Stimulated activated CD4-positive, alpha-beta T cell treated with anti-CD3 and anti-CD28 coated beads, Interleukin-15, amount 100 ng/mL, for 48 hours (primary cell): ENCODE data around the gene ZGPAT.

Source experiments
- DNase-seq, 2 donors: peaks; one replicate each; pipeline ENCODE4 v3.0.0-alpha.2; 2020; ENCODE audit warnings: low read depth in 2 of 2

ZGPAT gene

DNA sequence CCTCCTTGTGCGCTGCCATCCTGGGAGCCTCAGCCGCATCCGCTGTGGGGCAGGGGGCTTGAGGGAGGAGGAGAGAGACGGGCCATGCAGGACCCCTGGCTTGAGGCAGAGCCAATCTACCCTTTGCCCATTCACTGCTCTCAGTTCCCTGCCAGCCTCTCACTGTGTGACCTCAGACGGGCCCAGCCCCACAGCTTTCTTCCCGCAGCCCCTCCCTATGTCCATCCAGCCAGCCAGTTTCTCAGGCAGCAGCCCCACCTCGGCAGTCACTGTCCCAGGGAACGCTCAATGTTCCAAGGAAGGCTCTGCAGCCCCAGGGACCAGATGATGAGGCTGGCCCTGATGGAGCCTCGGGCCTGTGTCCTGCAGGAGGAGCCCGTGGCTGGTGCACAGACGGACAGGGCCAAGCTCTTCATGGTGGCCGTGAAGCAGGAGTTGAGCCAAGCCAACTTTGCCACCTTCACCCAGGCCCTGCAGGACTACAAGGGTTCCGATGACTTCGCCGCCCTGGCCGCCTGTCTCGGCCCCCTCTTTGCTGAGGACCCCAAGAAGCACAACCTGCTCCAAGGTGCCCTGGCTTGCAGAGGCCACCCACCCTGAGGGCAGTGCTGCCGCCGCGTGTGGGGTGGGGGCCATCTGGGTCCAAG is 15.3 kb upstream of the ZGPAT start:
- DNase-seq: no peak

DNA sequence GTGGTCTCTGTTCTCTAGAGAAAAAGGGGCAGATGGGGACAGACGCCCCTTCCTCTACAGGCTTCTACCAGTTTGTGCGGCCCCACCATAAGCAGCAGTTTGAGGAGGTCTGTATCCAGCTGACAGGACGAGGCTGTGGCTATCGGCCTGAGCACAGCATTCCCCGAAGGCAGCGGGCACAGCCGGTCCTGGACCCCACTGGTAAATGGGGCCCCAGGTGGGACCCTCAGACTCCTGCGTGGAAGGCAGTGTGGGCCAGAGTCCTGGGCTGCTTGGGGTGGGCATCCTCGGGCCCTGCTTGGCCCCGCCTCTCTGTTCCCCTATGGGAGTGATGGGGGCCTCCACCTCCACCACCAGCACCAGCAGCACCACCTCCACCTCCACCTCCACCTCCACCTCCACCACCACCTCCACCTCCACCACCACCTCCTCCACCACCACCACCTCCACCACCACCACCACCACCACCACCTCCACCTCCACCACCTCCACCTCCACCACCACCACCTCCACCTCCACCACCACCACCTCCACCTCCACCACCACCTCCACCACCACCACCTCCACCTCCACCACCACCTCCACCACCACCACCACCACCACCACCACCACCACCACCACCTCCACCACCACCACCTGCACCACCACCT is 14.6 kb upstream of the ZGPAT start:
- DNase-seq: no peak

DNA sequence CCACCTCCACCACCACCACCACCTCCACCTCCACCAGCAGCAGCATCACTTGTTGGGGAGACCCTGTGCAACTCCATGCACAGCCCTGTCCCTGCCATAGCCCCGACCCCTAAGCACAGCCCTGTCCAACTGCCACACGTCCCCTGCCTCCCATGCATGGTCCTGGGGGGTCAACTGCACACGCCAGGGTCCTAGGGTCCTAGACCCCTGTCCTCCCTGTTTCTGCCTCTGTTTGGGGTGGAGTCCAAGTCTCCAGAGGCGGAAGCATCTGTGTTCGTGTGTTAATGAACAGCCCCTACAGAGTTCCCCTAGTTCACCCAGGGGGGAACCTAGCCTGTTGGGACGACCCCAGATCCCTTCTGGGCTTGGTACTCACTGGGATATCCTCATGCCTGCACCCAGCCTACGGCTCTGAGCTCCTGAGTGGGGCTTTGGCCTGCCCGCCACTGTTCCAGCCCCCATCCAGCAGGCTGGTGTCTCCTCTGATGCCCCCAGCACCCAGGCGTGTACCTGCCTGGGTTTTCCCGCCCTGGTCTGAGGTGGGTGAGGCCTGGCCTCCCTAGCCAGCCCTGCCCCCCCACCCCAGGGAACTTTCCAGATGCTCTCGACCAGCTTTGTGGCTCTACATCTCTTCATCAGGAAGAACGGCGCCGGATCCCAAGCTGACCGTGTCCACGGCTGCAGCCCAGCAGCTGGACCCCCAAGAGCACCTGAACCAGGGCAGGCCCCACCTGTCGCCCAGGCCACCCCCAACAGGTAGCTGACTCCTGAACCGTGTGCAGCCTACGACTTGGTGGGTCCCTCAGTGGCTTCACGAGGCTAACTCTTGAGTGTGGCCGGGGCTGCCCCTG is 13.9 kb upstream of the ZGPAT start:
- DNase-seq: no peak

DNA sequence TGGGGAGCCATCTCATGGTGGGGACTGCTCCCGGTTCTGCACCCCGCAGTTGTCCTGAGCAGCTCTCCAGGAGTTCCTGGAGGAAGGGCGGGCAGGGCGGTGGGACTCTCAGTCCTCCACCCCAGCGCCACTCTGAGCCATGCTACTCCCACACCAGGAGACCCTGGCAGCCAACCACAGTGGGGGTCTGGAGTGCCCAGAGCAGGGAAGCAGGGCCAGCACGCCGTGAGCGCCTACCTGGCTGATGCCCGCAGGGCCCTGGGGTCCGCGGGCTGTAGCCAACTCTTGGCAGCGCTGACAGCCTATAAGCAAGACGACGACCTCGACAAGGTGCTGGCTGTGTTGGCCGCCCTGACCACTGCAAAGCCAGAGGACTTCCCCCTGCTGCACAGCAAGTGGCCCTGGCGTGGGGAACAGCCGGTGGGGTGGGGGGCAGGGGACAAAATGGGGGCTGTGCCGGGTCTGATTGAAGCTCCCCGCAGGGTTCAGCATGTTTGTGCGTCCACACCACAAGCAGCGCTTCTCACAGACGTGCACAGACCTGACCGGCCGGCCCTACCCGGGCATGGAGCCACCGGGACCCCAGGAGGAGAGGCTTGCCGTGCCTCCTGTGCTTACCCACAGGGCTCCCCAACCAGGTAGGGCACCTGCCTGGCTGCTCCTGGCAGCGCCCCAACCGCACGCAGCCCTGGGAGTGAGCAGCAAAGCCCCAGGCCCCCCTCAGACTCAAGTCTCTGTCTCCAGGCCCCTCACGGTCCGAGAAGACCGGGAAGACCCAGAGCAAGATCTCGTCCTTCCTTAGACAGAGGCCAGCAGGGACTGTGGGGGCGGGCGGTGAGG is 13.0 kb upstream of the ZGPAT start:
- DNase-seq: no peak

DNA sequence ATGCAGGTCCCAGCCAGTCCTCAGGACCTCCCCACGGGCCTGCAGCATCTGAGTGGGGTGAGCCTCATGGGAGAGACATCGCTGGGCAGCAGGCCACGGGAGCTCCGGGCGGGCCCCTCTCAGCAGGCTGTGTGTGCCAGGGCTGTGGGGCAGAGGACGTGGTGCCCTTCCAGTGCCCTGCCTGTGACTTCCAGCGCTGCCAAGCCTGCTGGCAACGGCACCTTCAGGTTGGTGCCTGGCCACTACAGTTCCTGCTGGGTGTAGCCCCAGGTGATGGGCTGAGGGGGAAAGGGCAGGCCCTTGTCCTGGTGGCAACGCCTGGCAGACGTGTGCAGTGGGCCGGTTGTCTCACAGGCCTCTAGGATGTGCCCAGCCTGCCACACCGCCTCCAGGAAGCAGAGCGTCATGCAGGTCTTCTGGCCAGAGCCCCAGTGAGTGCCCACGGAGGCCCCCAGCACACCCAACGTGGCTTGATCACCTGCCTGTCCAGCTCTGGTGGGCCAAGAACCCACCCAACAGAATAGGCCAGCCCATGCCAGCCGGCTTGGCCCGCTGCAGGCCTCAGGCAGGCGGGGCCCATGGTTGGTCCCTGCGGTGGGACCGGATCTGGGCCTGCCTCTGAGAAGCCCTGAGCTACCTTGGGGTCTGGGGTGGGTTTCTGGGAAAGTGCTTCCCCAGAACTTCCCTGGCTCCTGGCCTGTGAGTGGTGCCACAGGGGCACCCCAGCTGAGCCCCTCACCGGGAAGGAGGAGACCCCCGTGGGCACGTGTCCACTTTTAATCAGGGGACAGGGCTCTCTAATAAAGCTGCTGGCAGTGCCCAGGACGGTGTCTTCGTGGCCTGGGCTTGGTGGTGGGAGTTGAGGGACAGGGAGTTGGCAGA is 12.2 kb upstream of the ZGPAT start:
- no peak for DNase-seq

DNA sequence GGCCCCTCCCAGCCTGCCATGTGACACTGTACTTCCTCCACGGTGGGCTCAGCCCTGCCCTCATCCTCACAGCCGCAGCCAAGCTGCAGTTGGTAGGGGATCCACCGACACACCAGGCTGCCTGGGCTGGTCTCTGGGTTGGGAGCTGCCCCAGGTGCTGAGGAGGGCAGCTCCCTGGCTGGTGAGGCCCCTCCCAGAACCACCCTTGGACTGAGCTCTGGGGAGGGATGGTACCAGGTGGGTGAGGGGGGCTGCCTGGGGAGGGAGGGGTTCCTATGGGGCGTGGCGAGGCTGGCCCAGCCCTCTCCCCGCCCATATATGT is 11.6 kb upstream of the ZGPAT start:
- no peak for DNase-seq

DNA sequence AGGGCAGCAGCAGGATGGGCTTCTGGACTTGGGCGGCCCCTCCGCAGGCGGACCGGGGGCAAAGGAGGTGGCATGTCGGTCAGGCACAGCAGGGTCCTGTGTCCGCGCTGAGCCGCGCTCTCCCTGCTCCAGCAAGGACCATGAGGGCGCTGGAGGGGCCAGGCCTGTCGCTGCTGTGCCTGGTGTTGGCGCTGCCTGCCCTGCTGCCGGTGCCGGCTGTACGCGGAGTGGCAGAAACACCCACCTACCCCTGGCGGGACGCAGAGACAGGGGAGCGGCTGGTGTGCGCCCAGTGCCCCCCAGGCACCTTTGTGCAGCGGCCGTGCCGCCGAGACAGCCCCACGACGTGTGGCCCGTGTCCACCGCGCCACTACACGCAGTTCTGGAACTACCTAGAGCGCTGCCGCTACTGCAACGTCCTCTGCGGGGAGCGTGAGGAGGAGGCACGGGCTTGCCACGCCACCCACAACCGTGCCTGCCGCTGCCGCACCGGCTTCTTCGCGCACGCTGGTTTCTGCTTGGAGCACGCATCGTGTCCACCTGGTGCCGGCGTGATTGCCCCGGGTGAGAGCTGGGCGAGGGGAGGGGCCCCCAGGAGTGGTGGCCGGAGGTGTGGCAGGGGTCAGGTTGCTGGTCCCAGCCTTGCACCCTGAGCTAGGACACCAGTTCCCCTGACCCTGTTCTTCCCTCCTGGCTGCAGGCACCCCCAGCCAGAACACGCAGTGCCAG is 11.0 kb upstream of the ZGPAT start, which contains the start of gene TNFRSF6B:
TNFRSF6B (plus strand) TSS at position 25 of the 729 bp plus-strand sequence; CDS start at position 141, 116 bp downstream.
- no peak for DNase-seq

DNA sequence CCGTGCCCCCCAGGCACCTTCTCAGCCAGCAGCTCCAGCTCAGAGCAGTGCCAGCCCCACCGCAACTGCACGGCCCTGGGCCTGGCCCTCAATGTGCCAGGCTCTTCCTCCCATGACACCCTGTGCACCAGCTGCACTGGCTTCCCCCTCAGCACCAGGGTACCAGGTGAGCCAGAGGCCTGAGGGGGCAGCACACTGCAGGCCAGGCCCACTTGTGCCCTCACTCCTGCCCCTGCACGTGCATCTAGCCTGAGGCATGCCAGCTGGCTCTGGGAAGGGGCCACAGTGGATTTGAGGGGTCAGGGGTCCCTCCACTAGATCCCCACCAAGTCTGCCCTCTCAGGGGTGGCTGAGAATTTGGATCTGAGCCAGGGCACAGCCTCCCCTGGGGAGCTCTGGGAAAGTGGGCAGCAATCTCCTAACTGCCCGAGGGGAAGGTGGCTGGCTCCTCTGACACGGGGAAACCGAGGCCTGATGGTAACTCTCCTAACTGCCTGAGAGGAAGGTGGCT is 10.4 kb upstream of the ZGPAT start:
- no peak for DNase-seq

DNA sequence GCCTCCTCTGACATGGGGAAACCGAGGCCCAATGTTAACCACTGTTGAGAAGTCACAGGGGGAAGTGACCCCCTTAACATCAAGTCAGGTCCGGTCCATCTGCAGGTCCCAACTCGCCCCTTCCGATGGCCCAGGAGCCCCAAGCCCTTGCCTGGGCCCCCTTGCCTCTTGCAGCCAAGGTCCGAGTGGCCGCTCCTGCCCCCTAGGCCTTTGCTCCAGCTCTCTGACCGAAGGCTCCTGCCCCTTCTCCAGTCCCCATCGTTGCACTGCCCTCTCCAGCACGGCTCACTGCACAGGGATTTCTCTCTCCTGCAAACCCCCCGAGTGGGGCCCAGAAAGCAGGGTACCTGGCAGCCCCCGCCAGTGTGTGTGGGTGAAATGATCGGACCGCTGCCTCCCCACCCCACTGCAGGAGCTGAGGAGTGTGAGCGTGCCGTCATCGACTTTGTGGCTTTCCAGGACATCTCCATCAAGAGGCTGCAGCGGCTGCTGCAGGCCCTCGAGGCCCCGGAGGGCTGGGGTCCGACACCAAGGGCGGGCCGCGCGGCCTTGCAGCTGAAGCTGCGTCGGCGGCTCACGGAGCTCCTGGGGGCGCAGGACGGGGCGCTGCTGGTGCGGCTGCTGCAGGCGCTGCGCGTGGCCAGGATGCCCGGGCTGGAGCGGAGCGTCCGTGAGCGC is 9.8 kb upstream of the ZGPAT start:
- DNase-seq: no peak

DNA sequence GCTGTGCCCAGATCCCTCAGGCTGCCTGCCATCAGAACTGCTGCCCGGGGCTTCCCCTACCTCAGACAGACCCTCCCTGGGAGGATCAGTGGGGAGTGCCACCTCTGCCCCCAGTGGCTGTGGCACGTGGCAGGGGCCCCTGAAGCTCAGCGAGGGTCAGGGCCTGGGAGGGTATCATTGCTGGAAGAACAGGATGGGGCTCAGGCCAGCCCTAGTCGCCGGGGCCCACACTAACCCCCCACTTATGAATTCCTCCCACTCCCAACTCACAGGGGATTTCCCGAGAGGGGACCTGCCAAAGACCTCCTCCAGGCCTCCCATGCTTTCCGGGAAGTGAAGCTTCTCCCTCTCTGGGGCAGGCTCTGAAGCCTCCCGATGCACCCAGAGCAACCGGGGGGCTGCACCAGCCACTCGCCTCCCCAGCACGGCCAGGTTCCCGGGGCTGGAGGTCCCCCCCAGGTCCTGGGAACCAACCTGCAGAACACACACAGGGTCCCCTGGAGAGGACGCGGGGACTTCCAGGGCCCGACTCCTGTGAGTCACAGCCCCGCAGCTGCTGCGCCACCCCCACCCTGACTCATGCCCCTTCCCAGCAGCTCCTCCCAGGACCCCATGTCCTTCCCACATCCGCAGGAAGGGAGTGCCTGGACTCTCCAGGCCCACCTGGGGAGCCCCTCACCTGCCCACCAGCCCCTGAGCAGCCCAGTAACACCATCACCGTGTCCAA is 8.9 kb upstream of the ZGPAT start:
- peak; percentile 46 to 57 for DNase-seq

DNA sequence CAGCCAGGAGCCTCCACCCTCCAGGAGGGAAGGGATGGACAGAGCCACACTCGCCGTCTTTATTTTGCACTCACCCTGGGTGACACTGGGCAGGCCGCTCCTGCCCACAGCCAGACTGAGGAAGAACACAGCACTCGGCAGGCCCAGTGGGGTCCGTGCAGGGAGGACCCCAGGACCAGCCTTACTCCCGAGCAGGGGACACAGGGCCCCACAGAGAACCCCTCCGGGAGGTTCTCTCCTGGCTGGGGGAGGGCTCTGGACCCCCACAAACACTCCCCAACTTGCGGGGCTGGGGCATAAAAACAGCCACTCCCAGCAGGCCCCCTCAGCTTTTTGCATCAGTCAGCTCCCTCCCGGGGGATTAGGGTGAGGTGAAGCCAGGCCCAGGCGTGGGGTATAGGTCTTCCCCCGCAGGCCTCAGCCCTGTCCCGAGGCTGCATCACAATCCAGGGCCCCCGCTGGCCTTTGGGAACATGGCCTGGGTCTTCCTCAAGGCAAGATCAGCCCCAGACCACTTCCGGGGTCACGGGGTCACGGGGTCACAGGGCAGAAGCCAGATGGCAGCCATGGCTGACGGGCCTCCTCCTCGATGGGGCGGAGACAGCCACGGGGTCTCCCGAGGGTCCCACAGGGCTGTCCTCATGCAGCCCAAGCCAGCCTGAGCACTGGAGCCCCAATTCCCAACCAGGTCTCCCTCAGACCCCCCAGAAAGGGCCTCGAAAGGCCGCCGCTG is 8.2 kb upstream of the ZGPAT start:
- DNase-seq: no peak

DNA sequence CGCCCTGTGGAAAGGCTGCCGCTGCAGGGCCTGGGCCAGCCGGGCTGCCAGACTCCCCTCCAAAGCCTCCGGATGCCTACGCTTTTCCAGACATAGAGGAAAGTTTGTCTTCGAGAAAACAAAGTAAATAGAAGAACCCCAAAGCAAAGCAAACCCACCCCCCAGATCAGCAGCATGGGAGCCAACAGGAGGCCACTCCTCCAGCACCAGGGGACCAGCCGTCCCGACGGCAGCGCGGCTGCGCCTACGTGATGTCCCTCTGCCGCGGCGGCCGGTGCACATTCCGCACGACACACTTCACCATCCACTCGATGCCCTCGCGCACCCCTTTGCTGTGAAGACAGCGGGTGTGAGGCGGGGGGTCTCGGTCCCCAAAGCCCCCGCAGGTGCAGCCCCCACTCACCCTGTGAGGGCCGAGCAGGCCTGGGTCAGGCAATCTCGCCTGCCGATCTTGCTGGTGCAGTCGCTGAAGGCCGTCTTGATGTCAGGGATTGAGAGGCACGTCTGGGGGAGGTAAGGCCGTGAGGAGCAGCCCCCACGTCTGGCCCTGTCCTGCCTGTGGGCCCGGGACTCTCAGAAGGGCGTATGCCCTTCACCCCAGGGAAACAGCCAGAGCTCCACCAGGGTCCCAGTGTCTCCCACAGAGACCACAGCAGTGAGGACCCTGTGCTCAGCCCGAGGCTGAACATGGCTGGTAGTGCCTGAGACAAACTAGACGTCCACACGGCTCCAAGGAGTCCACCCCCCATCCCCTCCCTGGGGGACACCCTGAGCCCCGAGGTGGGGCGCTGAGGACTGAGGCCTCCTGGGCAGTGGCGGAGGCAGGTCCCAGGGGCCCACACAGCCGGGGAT is 7.4 kb upstream of the ZGPAT start:
- no peak for DNase-seq

DNA sequence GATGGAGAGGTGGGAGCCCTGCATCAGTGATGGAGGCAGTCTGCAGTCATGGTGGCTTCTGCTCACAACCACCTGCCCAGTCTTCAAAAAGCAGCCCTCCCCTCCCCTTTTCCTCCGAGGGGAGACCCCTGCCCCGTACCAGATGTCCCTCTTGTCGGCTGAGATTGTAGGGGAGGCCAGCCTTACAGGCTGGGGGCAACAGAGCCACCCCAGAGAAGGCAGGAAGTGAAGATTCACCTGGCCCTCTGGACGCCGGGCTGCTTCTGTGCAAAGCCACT is 6.8 kb upstream of the ZGPAT start:
- no peak for DNase-seq

DNA sequence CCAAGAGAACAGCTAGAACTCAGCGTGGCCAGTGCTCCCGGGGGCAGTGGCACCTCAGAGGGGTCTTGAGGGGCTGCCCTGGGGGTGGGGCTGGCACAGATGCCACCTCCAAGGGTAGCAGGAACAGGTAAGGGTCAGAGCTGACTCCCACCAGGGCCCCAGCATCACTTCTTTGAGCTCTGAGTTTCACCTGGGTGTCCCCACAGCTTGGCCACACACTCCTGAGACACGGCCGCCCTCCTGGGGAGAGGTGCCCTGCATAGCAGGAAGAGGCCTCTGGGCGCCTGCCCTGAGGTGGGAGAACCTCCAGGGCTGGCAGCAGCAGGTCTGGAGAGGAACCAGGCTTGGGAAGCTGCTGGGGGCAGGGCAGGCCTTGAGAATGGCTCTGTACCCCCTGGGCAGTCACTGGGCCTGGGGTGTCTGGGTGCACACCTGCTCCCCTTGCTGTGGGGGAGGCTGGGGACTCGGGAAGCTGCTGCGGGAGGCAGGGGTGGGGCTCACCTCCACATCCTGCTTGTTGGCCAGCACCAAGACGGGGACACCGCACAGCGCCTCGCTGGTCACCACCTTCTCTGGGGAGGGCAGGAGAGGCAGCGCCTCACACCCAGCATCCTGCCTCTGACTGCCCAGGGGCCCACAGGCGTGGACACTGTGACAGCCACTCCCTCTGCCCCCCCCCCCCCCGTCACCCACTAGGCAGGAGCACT is 6.4 kb upstream of the ZGPAT start:
- DNase-seq: no peak

DNA sequence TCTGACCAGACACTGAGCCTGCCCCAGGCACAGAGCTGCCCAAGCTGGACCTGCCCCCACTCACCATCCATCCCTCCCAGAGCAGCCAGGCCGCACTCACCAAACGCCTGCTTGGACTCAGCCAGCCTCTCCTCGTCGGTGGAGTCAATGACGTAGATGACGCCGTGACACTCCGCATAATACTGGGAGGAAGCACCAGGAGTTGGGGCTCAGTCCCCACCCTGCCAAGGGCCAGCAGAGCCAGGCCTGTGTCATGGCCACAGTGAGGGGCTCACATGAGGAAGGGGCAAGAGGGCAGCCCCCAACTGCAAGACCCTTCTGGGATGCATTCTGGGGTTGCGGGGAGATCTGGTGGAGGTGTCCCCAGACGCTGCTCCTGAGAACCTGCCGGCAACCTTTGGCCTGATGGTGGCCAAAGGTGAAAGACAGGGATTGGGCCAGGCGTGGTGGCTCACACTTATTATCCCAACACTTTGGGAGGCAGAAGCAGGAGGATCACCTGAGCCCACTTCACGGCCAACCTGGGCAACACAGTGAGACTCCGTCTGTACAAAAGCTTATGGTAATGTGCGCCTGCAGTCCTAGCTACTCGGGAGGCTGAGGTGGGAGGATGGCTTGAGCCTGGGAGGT is 5.7 kb upstream of the ZGPAT start:
- no peak for DNase-seq

DNA sequence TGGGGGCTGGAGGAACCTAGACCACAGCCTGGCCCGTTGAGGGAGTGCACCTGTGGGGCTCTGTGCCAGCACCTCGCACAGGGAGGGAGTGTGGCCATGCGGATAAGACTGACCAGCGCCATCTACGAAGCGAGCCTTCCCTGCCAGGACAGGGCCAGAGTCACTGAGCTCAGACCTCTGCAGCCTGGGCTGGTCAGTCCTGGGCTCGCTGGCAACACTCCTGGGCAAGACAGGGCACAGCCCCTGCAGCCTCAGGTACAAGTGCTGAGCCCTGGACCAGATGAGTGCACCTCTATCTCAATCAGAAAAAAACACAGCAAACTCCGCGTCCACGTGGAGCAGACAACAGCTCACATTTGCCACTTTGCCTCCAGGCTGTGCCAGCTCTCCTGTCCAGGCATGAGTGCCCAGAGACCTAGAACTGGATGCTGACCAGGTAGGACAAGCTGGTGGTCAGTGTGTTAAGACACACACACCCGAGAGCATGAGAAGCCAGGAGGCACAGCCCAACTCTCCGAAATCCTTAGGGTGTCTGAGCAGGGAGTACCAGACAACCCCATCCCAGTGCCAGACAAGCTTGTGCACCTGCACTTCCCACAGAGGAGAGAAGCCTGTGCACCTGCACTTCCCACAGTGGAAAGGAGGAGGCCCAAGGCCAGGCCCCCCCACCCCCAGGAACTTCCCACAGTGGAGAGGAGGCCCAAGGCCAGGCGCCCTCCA is 4.9 kb upstream of the ZGPAT start:
- DNase-seq: no peak
